Activated CD4-positive, alpha-beta T cell treated with anti-CD3 and anti-CD28 coated beads, Interleukin-2, amount 50 U/mL, for 48 hours (primary cell): Measurements from ENCODE around the gene OXT.
"Not testable (repeated sequence)": the region's sequence is repeated elsewhere in the genome, so short reads cannot be mapped to it uniquely, and the experiment has no call there.

Source experiments
- DNase-seq, 2 experiments: peaks; one replicate each; pipeline ENCODE4 v3.0.0-alpha.2; 2020

Gene OXT

GRCh38 chr20:3051385-3052019, 19.9 kb upstream of the OXT start:
- no peak for DNase-seq

GRCh38 chr20:3059489-3059888, 11.9 kb upstream of the OXT start:
- DNase-seq, result no peak

GRCh38 chr20:3064119-3064518, 7.3 kb upstream of the OXT start:
- not testable (repeated sequence) for DNase-seq

GRCh38 chr20:3067139-3068014, 4.0 kb upstream of the OXT start:
- DNase-seq, result no peak

- DNase-seq, result no peak
These were observed 3.3 kb upstream of the OXT start for GRCh38 chr20:3068075-3068474.

GRCh38 chr20:3068986-3069900, 2.2 kb upstream of the OXT start:
- no peak for DNase-seq

GRCh38 chr20:3070725-3071124, 695 bp upstream of the OXT start:
- no peak for DNase-seq

- DNase-seq, result no peak
These were observed 182 bp upstream of the OXT start for GRCh38 chr20:3071266-3071609.

- DNase-seq, result no peak
These were observed 1.3 kb downstream of the OXT start for GRCh38 chr20:3072530-3073250.

- not testable (repeated sequence) for DNase-seq
These were observed 1.8 kb downstream of the OXT start for GRCh38 chr20:3073251-3073643.

GRCh38 chr20:3074812-3075211, 3.4 kb downstream of the OXT start:
- DNase-seq, result no peak

- not testable (repeated sequence) for DNase-seq
These were observed 3.9 kb downstream of the OXT start for GRCh38 chr20:3075315-3075714.

- DNase-seq, result no peak
These were observed 6.3 kb downstream of the OXT start for GRCh38 chr20:3077618-3078134.

GRCh38 chr20:3080939-3081388, 9.5 kb downstream of the OXT start:
- no peak for DNase-seq

- DNase-seq, result no peak
These were observed 10.2 kb downstream of the OXT start for GRCh38 chr20:3081641-3082040.

- no peak for DNase-seq
These were observed 11.0 kb downstream of the OXT start for GRCh38 chr20:3082306-3082951.

- DNase-seq, result no peak
These were observed 11.8 kb downstream of the OXT start for GRCh38 chr20:3082955-3083952.

- DNase-seq, result no peak
These were observed 13.0 kb downstream of the OXT start, which contains the start of gene AVP for GRCh38 chr20:3084283-3084985. Gene AVP, minus strand, starts transcription at chr20:3084724. Its CDS starts 50 bp downstream, at chr20:3084674.

- no peak for DNase-seq
These were observed 13.6 kb downstream of the OXT start for GRCh38 chr20:3084986-3085360.

GRCh38 chr20:3085571-3086072, 14.2 kb downstream of the OXT start:
- DNase-seq, result no peak
